Stimulated activated CD4-positive, alpha-beta T cell treated with anti-CD3 and anti-CD28 coated beads, Interleukin-1b, Interleukin-23, amount 100 ng/mL, for 1 hour (primary cell): Measurements from ENCODE around the gene C21orf91.
"Not testable (repeated sequence)": the region's sequence is repeated elsewhere in the genome, so short reads cannot be mapped to it uniquely, and the experiment has no call there.

Experiments
- DNase-seq, 2 donors: peaks; one replicate each; pipeline ENCODE4 v3.0.0-alpha.2; 2020; ENCODE audit warnings: low read depth in 2 of 2

C21orf91 gene

DNA sequence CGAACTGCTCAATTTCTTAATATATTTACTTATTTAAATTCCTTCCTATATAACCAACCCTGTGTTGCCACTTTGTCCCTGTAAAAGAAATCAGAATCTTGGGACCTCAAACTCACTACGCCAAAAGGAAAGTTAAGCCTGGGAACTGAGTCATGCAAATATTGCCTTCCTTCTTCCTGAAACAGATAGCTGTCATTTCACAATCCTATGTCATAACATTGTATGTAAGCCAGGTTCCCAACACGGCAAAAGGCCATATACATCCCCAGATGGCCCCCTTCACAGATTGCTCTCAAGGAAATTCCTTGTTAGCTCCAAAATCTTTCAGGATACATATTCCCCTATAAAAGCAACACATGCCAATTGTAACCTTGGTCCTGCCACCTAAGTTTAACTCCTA, 39.7 kb downstream of the C21orf91 start:
- no peak for DNase-seq

DNA sequence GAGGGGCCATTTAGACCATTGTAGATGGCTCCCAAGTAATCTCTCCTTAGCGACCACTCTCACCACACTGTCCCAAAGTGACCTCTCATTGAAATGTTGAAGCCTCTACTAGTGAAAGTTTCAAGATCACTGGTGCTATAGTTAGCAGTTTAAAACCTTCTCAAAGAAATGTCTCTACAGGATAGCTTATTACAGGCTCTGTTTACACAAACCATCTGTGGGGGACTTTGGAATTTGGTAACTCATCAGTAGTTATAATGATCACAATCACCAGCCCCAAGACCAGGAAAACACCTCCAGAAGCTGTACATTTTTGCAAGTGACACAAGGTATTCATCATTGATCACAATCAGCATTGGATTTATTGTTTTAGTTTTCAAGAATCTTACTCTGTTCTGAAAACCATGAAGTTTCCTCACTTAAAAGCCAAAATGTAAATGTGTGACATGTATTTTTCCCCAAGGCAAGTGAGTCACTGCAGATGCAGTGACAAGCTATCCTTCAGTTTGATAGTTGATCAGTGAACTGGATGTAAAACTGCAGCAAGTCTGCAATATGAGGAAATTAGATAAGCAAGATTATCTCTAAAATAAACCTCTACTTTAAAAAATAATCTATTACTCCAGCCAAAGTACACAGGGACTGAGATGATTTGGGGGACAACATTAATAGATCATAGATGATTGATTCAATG, 41.9 kb downstream of the C21orf91 start:
- no peak for DNase-seq

DNA sequence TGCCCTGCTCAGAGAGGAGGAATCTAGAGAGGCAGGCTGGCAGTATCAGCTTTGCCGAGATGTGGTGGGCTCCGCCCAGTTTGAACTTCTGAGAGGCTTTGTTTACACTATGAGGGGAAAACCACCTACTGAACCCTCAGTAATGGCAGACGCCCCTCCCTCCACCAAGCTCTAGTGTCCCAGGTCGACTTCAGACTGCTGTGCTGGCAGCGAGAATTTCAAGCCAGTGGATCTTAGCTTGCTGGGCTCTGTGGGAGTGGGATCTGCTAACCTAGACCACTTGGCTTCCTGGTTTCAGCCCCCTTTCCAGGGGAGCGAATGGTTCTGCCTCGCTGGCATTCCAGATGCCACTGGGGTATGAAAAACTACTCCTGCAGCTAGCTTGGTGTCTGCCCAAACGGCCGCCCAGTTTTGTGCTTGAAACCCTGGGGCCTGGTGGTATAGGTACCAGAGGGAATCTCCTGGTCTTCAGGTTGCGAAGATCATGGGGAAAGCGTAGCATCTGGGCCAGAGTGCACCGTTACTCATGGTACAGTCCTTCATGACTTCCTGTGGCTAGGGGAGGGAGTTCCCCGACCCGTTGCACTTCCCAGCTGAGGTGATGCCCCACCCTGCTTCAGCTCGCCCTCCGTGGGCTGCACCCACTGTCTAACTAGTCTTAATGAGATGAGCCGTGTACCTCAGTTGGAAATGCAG, 43.6 kb downstream of the C21orf91 start:
- DNase-seq: no peak

DNA sequence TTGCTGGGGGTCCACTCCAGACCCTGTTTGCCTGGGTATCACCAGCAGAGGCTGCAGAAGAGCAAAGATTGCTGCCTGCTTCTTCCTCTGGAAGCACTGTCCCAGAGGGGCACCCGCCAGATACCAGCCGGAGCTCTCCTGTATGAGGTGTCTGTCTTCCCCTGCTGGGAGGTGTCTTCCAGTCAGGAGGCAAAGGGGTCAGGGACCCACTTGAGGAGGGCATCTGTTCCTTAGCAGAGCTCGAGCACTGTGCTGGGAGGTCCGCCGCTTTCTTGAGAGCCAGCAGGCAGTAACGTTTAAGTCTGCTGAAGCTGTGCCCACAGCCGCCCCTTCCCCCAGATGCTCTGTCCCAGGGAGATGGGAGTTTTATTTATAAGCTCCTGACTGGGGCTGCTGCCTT, 44.1 kb downstream of the C21orf91 start:
- not testable (repeated sequence) for DNase-seq

DNA sequence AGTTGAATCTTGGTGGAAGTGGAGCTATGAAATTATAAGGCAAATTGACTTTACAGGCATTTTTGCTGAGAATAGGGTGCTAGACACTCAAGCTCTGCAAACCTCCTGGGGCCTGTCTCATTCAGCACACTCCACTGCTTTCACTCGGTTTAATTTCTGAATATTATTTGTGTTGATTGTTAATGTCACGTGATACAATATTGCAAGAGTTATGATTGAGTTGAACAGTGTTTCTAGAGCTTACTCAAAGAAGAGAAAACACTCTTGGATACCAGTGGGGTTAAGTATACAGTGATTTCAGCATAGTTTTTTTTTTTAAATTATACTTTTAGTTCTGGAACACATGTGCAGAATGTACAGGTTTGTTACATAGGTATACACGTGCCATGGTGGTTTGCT, 49.7 kb downstream of the C21orf91 start:
- no peak for DNase-seq

DNA sequence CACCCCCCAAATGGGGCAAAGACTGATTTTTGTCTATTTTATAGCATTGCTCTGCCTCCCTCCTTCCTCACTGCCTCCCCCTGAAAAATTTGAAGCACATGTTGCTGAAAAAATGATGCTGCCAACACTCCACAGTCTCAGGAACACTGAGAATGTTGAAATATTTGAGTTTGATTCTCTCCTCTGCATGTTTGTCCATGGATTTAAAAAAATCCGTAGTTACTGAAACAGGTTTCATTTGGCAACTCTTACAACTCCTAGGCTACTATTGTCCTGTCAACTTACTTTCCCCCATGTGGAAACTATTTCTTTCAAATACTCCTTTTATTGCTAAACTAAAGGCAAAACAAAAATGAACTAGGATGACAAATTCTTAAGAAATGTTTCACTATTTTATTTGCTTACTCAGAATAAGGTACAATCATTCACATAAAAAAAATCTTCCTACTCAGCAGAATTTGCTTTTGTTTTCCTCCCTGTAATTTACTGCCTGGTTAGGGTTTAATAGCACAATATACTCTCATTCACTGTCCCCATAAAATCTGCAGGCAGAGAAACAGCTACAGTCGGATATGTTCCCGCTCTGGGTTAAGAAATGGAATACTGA, 50.2 kb downstream of the C21orf91 start:
- DNase-seq: no peak

DNA sequence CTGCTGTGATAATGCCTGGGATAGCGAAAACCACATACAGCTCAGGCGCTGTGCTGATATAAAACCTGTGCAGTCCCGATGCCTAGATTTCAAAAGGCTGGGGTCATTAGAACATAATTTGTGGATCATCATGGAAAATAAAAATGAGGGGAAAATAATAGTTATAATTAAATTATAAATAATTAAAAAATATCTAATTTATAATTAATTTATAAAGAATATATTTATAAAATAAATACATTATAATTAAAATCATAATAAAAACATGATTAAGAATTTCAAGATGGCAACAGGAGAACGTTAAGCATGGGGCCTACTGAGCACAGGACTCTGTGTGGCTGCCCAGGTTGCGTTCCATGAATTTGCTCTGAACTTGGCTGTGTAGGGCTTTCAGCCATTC, 53.9 kb downstream of the C21orf91 start:
- DNase-seq: no peak

DNA sequence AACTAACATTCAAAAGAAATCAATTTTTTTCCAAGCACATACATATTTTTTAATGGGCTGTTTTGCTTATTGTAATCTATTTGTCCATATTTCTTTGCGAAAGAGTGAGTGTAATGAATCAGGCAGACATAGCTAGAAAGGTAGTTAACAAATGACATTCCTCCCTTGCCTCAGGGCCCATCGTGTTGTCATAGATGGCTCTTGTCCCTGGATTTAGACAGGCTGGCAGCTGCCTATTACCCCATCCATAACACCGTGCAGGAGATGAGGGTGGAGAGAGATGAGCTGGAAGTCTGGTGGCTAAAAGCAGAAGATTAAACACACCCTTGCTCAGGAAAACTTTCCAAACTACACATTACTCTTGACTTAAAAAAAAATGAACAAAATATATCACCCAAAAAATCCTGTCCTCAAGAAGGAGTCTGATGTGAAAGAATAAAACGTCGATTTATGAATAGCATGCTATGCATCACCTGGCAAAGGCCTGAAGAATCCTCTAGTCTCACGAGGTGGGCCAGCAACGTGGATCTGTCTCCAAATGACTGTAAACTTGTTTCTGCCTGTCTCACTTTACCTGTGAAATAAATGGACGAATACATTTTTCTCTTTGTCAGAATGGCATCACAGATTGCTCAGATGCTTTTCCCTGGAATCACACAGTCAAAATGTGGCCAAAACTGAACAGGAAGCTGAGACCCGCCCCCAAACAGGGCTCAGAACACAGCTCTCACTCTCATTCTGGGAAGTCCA, 55.7 kb downstream of the C21orf91 start:
- no peak for DNase-seq

DNA sequence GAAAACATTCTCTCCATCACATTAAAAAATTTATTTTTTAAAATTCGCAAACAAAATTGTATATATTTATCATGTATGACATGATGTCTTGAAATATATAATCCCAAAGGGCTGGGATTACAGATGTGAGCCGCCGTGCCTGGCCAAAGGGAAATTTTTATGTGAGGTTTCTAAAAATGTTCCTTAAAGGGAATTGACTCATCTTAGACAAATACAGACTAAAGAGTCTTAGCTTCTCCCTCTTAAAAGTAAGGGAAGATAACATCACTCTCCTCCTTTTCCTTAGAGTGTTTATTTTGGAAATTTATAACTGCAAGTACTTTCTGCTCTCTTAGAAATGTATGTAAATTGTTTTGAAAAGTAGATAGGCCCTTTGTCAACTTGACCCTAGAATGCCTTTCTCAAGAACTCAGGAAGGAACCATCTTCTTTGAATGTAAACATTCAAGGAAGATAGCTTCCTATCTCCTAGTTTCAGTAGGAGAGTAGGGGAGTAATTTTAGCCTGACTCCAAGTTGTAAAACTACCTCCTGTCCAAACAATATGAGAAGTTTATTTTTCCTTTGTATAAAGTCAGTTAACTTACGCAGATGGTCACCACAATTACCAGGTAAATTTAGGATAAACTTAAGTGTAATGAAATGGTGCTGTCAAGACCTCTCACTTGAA, 59.5 kb downstream of the C21orf91 start:
- DNase-seq: no peak

DNA sequence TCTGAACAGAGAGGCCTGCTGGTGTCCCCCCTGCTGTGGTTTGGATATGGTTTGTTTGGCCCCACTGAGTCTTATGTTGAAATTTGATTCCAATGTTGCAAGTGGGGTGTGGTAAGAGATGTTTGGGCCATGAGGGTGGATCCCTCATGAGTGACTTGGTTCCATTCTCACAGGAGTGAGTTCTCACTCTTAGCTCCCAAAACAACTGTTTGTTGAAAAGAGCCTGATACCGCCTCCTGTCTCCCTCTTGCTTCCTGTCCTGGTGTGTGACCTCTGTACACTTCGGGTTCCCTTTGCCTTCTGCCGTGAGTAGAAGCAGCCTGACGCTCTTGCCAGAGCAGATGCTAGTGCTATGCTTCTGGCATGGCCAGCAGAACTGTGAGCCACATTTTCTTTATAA, 60.5 kb downstream of the C21orf91 start:
- no peak for DNase-seq

DNA sequence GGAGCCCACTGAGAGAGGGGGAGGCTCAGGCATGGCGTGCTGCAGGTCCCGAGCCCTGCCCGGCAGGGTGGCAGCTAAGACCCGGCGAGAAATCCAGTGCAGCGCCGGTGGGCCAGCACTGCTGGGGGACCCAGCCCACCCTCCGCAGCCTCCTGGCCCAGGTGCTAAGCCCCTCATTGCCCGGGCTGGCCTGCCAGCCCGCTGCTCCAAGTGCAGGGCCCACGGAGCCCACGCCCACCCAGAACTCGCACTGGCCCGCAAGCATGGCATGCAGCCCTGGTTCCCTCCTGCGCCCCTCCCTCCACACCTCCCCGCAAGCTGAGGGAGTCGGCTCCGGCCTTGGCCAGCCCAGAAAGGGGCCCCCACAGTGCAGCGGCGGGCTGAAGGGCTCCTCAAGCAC, 61.5 kb downstream of the C21orf91 start:
- DNase-seq: no peak

DNA sequence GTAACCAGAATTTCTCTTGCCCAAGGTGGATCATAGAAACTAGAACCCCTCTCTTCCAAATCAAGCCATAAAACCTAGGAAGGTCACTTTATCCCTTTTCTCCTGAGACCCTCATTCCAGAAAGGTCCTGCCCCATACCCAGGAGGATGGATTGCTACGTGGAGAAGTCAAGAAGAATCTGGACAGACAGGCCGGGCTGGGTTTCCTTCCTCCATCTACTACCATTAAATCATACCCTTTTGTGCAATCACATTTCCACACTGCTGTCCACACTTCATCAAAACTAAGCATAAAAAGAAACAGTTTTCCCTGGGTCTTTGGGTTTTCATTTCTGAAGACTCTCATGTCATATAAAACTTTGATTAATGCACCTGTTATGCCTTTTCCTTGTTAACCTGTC, 65.4 kb downstream of the C21orf91 start:
- DNase-seq: no peak

DNA sequence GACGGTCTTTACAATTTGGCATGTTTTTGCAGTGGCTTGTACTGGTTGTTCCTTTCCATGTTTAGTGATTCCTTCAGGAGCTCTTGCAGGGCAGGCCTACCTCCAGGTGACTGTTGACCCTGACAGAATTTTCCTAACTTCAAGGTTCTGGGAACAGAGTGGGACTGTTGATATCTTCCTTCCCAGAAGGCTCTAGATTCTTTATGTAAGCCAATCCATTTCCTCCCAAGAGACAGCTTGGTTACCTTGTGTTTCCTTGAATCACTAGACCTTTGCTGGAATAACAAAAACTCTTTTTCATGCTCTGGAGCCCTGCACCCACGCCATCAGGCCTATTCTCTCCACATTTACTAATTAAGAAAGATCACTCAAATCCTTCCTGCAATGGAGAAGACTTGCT, 67.0 kb downstream of the C21orf91 start:
- DNase-seq: no peak

DNA sequence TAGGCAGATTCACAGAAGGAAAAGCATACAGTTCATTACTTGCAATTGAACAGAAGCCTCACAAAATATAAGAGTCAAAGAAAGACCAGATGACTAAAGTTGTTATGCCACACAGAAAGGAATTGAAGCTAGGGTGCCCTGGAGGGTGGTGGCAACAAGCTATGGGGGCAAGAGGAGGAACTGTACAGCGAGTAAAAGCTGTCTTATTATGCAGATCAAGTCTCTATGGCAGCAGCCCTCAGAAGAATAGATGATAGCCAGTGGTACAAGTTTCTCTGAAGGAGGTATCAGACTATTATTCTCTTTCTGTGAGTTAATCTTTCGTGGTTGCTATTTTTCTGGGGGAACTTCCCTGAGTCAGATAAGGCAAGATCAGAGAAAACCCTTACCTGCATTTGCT, 72.2 kb downstream of the C21orf91 start:
- no peak for DNase-seq

DNA sequence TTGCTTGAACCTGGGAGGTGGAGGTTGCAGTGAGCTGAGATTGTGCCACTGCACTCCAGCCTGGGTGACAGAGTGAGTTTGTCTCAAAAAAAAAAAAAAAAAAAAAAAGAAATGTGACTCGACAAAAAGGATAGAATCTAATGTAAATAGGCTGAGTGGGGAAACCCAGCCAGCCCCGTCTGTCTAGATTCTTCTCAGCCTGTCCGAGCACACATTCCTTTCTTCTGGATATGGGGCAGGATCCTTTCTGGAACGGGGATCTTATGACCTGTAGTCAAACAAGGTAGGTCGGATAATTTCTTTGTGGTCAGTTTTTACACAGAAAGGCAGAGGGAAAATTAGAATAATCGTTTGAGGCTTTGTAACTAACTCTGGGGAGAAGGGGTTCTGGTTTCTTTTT, 74.1 kb downstream of the C21orf91 start:
- no peak for DNase-seq

DNA sequence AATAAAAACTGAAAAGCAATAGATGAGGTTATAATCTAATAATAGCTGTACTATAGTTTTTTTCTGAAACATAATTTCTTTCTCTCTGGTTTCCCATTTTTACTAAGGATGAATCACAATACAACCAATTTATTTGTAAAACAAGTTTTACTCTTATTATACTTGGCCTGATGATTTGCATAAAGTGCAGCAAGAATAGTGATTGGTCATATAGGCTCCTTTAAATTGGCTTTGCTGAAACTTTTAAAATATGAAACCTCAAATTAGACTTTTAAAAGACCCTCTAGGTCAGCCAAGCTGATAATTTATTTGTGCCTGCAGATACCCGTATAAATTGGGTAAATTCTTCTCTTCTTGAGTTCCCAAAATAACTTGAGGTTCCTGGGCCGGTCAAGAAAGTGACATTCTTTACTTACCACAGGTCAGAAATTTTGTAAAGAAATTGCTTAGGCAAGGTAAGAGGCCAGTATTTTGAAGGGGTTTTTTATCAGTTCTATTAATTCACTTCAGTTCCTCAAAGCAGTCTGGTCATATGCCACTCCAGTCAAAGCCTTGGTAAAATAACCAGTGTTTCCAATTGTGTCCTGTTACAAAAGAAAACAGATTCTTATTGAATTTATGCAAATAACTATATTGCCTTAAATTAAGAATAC, 76.1 kb downstream of the C21orf91 start:
- no peak for DNase-seq

DNA sequence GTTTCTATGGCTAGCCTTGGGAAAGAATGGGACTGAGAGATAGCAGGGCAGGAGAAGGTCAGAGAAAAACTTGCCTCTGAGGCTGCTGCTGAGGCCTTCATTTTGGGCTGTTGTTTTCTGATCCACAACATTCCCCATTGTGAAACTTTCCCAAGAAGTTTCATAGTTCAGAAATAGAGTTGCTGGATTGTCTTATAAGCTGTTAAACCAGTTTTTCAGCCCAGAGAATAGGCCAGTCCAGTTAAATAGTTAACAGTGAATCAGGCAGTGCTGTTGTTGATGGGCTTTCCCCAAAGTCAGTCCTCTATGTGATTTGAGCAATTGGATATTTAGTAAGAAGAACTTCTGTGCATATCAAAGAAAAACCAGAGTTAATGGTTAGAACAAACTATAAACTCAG, 77.0 kb downstream of the C21orf91 start:
- no peak for DNase-seq
